HEK293 (cell line): Measurements from ENCODE around the gene STARD3.
A peak's percentile ranks its signal among the peaks of the same experiment; 100 is the strongest.

Source experiments
- GLIS2 ChIP-seq: fragments of 450-650 bp; formaldehyde crosslinking; IDR thresholded peaks from 2 replicates; pipeline ENCODE4 v1.5.1; 2016; ENCODE audit warnings: missing biosample characterization, missing genetic modification characterization
- KLF16 ChIP-seq: fragments of 450-650 bp; formaldehyde crosslinking; IDR thresholded peaks from 2 replicates; pipeline ENCODE4 v1.5.1; 2017; ENCODE audit warnings: missing biosample characterization, missing genetic modification characterization
- KLF17 ChIP-seq: fragments of 450-650 bp; formaldehyde crosslinking; IDR thresholded peaks from 2 replicates; pipeline ENCODE4 v1.5.1; 2016; ENCODE audit warnings: missing biosample characterization, missing genetic modification characterization
- KLF8 ChIP-seq: fragments of 450-650 bp; formaldehyde crosslinking; IDR thresholded peaks from 2 replicates; pipeline ENCODE4 v1.5.1; 2016; ENCODE audit warnings: missing biosample characterization, missing genetic modification characterization
- KLF9 ChIP-seq: fragments of 450-650 bp; formaldehyde crosslinking; IDR thresholded peaks from 2 replicates; pipeline ENCODE4 v1.5.1; 2016; ENCODE audit warnings: missing biosample characterization, missing genetic modification characterization, low read depth
- PRDM2 ChIP-seq: fragments of 450-650 bp; formaldehyde crosslinking; IDR thresholded peaks from 2 replicates; pipeline ENCODE4 v1.5.1; 2016; ENCODE audit warnings: missing biosample characterization, missing genetic modification characterization, borderline replicate concordance
- PRDM4 ChIP-seq: fragments of 450-650 bp; formaldehyde crosslinking; IDR thresholded peaks from 2 replicates; pipeline ENCODE4 v1.5.1; 2017; ENCODE audit warnings: missing biosample characterization, missing genetic modification characterization
- SETDB1 ChIP-seq: IDR thresholded peaks from one replicate; pipeline ENCODE4 v1.6.1; 2017; ENCODE audit warnings: mild to moderate bottlenecking, low read length, moderate library complexity, mixed read lengths; ENCODE audit not compliant: insufficient read length
- YY2 ChIP-seq: fragments of 450-650 bp; formaldehyde crosslinking; IDR thresholded peaks from 2 replicates; pipeline ENCODE4 v1.5.1; 2016; ENCODE audit warnings: missing biosample characterization, missing genetic modification characterization
- ZBTB21 ChIP-seq: fragments of 450-650 bp; formaldehyde crosslinking; IDR thresholded peaks from 2 replicates; pipeline ENCODE4 v1.5.1; 2017; ENCODE audit warnings: missing biosample characterization, missing genetic modification characterization
- ZBTB7A ChIP-seq: fragments of 450-650 bp; formaldehyde crosslinking; IDR thresholded peaks from 2 replicates; pipeline ENCODE4 v1.5.1; 2016; ENCODE audit warnings: low read depth, missing biosample characterization, missing genetic modification characterization
- ZNF19 ChIP-seq: fragments of 450-650 bp; formaldehyde crosslinking; IDR thresholded peaks from 2 replicates; pipeline ENCODE4; 2016; ENCODE audit warnings: missing biosample characterization, missing genetic modification characterization, low read depth
- ZNF202 ChIP-seq: fragments of 450-650 bp; formaldehyde crosslinking; IDR thresholded peaks from 2 replicates; pipeline ENCODE4 v1.5.1; 2016; ENCODE audit warnings: missing biosample characterization, missing genetic modification characterization, borderline replicate concordance
- ZNF221 ChIP-seq: fragments of 450-650 bp; formaldehyde crosslinking; IDR thresholded peaks from 2 replicates; pipeline ENCODE4 v1.5.1; 2017; ENCODE audit warnings: missing biosample characterization, missing genetic modification characterization, borderline replicate concordance
- ZNF23 ChIP-seq: fragments of 450-650 bp; formaldehyde crosslinking; IDR thresholded peaks from 2 replicates; pipeline ENCODE4 v1.5.1; 2016; ENCODE audit warnings: missing biosample characterization, missing genetic modification characterization, borderline replicate concordance
- ZNF239 ChIP-seq: fragments of 450-650 bp; formaldehyde crosslinking; IDR thresholded peaks from 2 replicates; pipeline ENCODE4 v1.5.1; 2016; ENCODE audit warnings: missing biosample characterization, missing genetic modification characterization
- ZNF302 ChIP-seq: fragments of 450-650 bp; formaldehyde crosslinking; IDR thresholded peaks from 2 replicates; pipeline ENCODE4 v1.5.1; 2016; ENCODE audit warnings: missing biosample characterization, missing genetic modification characterization, low read depth
- ZNF350 ChIP-seq: fragments of 450-650 bp; formaldehyde crosslinking; IDR thresholded peaks from 2 replicates; pipeline ENCODE4 v1.5.0; 2017; ENCODE audit warnings: missing biosample characterization, mild to moderate bottlenecking, missing genetic modification characterization
- ZNF366 ChIP-seq: fragments of 450-650 bp; formaldehyde crosslinking; conservative IDR thresholded peaks from 2 replicates; pipeline ENCODE4 v1.5.1; 2016; ENCODE audit warnings: missing biosample characterization, missing genetic modification characterization
- ZNF426 ChIP-seq: fragments of 450-650 bp; formaldehyde crosslinking; IDR thresholded peaks from 2 replicates; pipeline ENCODE4 v1.5.1; 2017; ENCODE audit warnings: missing biosample characterization, missing genetic modification characterization, mild to moderate bottlenecking, inconsistent platforms, moderate library complexity
- ZNF473 ChIP-seq: fragments of 450-650 bp; formaldehyde crosslinking; IDR thresholded peaks from 2 replicates; pipeline ENCODE4 v1.5.1; 2017; ENCODE audit warnings: missing biosample characterization, missing genetic modification characterization
- ZNF501 ChIP-seq: fragments of 450-650 bp; formaldehyde crosslinking; IDR thresholded peaks from 2 replicates; pipeline ENCODE4 v1.5.1; 2016; ENCODE audit warnings: missing biosample characterization, missing genetic modification characterization
- ZNF521 ChIP-seq: fragments of 450-650 bp; formaldehyde crosslinking; IDR thresholded peaks from 2 replicates; pipeline ENCODE4 v1.5.1; 2017; ENCODE audit warnings: missing biosample characterization, mild to moderate bottlenecking, missing genetic modification characterization
- ZNF530 ChIP-seq: fragments of 450-650 bp; formaldehyde crosslinking; IDR thresholded peaks from 2 replicates; pipeline ENCODE4 v1.5.1; 2016; ENCODE audit warnings: low read depth, missing biosample characterization, missing genetic modification characterization
- ZNF548 ChIP-seq: fragments of 450-650 bp; formaldehyde crosslinking; IDR thresholded peaks from 2 replicates; pipeline ENCODE4 v1.5.1; 2016; ENCODE audit warnings: missing biosample characterization, missing genetic modification characterization
- ZNF560 ChIP-seq: fragments of 450-650 bp; formaldehyde crosslinking; IDR thresholded peaks from 2 replicates; pipeline ENCODE4 v1.5.1; 2017; ENCODE audit warnings: missing biosample characterization, missing genetic modification characterization, borderline replicate concordance
- ZNF561 ChIP-seq: fragments of 450-650 bp; IDR thresholded peaks from 2 replicates; pipeline ENCODE4 v1.5.1; 2018; ENCODE audit warnings: missing biosample characterization, missing genetic modification characterization, borderline replicate concordance
- ZNF837 ChIP-seq: fragments of 450-650 bp; formaldehyde crosslinking; IDR thresholded peaks from 2 replicates; pipeline ENCODE4 v1.5.1; 2016; ENCODE audit warnings: missing biosample characterization, missing genetic modification characterization
- ZSCAN16 ChIP-seq: fragments of 450-650 bp; formaldehyde crosslinking; IDR thresholded peaks from 2 replicates; pipeline ENCODE4 v1.5.1; 2016; ENCODE audit warnings: missing biosample characterization, missing genetic modification characterization
- ZSCAN18 ChIP-seq: fragments of 450-650 bp; formaldehyde crosslinking; IDR thresholded peaks from 2 replicates; pipeline ENCODE4 v1.5.1; 2016; ENCODE audit warnings: missing biosample characterization, missing genetic modification characterization

Gene STARD3

GRCh38 chr17:39621523-39622379 is 15.2 kb upstream of the STARD3 start (continued):
- TF ChIP-seq GLIS2 (tag by site-specific recombination) (peak; percentile 54; the same call in 1 of the 2 replicates), ZNF239 (tag by site-specific recombination) (no peak), ZNF560 (tag by site-specific recombination) (no peak), ZSCAN16 (tag by site-specific recombination) (no peak), ZNF202 (tag by site-specific recombination) (no peak), ZNF501 (0 out of 2 replicates have a peak, but pooled peaks have one; percentile 39), PRDM2 (tag by site-specific recombination) (no peak), KLF16 (tag by site-specific recombination) (no peak), KLF9 (tag by site-specific recombination) (no peak), ZBTB21 (no peak), ZNF426 (tag by site-specific recombination) (no peak), ZSCAN18 (no peak), ZNF366 (peak; percentile 78), ZNF521 (tag by site-specific recombination) (no peak), ZNF23 (tag by site-specific recombination) (no peak), ZNF221 (no peak), ZNF530 (tag by site-specific recombination) (no peak), PRDM4 (tag by site-specific recombination) (no peak), ZNF837 (tag by site-specific recombination) (no peak), KLF17 (tag by site-specific recombination) (peak; percentile 62; the same call in 1 of the 2 replicates), ZNF350 (tag by site-specific recombination) (no peak), ZNF473 (no peak), ZNF561 (0 out of 2 replicates have a peak, but pooled peaks have one; percentile 58), ZBTB7A (tag by site-specific recombination) (0 out of 2 replicates have a peak, but pooled peaks have one; percentile 24), ZNF548 (no peak), KLF8 (tag by site-specific recombination) (peak; percentile 69; the same call in 1 of the 2 replicates), ZNF19 (no peak), YY2 (tag by site-specific recombination) (no peak), ZNF302 (no peak), SETDB1 (no peak)
